CD8-positive, alpha-beta memory T cell (primary cell): ENCODE data around the gene EPS15. TPM values are rescaled to one million over a fixed set of nuclear protein-coding genes. Genes with fewer than 3 reads are reported as not detected.

Experiments
- CTCF ChIA-PET: fragments of 350-600 bp; sonication (Branson Sonifier 250); formaldehyde crosslinking; loops from one replicate; lab custom pipeline; 2021; ENCODE audit warnings: antibody characterized with exemption; lab: Charles Lee
- POLR2A ChIA-PET: fragments of 350-600 bp; sonication (Branson Sonifier 250); formaldehyde crosslinking; loops from one replicate; lab custom pipeline; 2021; ENCODE audit warnings: antibody characterized with exemption; lab: Charles Lee
- DNase-seq, 5 donors: peaks; one replicate each; pipeline versions ENCODE4 v3.0.0 to v3.0.0-alpha.2; 2020 to 2022; ENCODE audit warnings: mixed read lengths in 1 of 5
- H3K27ac ChIP-seq: one replicate; pipeline ENCODE4 v1.7.0; 2013; ENCODE audit warnings: low read depth, mild to moderate bottlenecking, low read length, moderate library complexity
- H3K27me3 ChIP-seq: 2 replicates; pipeline ENCODE4 v1.7.0; 2013; ENCODE audit warnings: low read length, mild to moderate bottlenecking; ENCODE audit not compliant: insufficient read depth, poor library complexity, severe bottlenecking
- H3K36me3 ChIP-seq: 2 replicates; pipeline ENCODE4 v1.7.0; 2013; ENCODE audit warnings: mild to moderate bottlenecking, low read length, moderate library complexity; ENCODE audit not compliant: insufficient read depth
- H3K4me1 ChIP-seq: 2 replicates; pipeline ENCODE4 v1.7.0; 2013; ENCODE audit warnings: mild to moderate bottlenecking, low read length, moderate library complexity; ENCODE audit not compliant: insufficient read depth
- H3K4me3 ChIP-seq: 2 replicates; pipeline ENCODE4 v1.7.0; 2013; ENCODE audit warnings: mild to moderate bottlenecking, low read length
- H3K9me3 ChIP-seq: 2 replicates; pipeline ENCODE4 v1.7.0; 2013; ENCODE audit warnings: mild to moderate bottlenecking, low read length
- H3K27ac Mint-ChIP-seq, 8 donors: one replicate each; pipeline ENCODE4 v1.8.0; 2020 to 2021; ENCODE audit warnings: mixed read lengths in 8 of 8, mild to moderate bottlenecking in 6 of 8, inconsistent platforms in 3 of 8, moderate library complexity in 3 of 8
- H3K27me3 Mint-ChIP-seq, 2 donors: one replicate each; pipeline ENCODE4 v1.8.0; 2020 to 2021; ENCODE audit warnings: mixed read lengths in 2 of 2, mild to moderate bottlenecking in 1 of 2, moderate library complexity in 1 of 2
- H3K36me3 Mint-ChIP-seq, 3 donors: one replicate each; pipeline ENCODE4 v1.8.0; 2020 to 2021; ENCODE audit warnings: mixed read lengths in 3 of 3, inconsistent platforms in 1 of 3, mild to moderate bottlenecking in 1 of 3
- H3K4me1 Mint-ChIP-seq, 3 donors: one replicate each; pipeline ENCODE4 v1.8.0; 2020 to 2021; ENCODE audit warnings: mixed read lengths in 3 of 3, inconsistent platforms in 1 of 3, mild to moderate bottlenecking in 1 of 3
- H3K4me3 Mint-ChIP-seq, 7 donors: one replicate each; pipeline ENCODE4 v1.8.0; 2020 to 2021; ENCODE audit warnings: mixed read lengths in 7 of 7, mild to moderate bottlenecking in 6 of 7, moderate library complexity in 4 of 7, inconsistent platforms in 2 of 7
- H3K9me3 Mint-ChIP-seq, 5 donors: one replicate each; pipeline ENCODE4 v1.8.0; 2020 to 2022; ENCODE audit warnings: mixed read lengths in 5 of 5, mild to moderate bottlenecking in 3 of 5, moderate library complexity in 2 of 5, inconsistent platforms in 1 of 5
- polyA plus RNA-seq: library from polyadenylated mRNA; unstranded; fragments of 300-500 nt; fragmentation: Illumina TruSeq; gene quantifications from one replicate; pipeline ENCODE4 v1.2.3, GENCODE V29; 2021
- total RNA-seq, 2 experiments: library from RNA; stranded (reverse); gene quantifications; one replicate each; pipeline ENCODE4 v1.2.3, GENCODE V29; 2021

EPS15 gene
- total and polyA plus RNA-seq, 3 experiments from 2014 or later, result 59.6 to 112 (median 108) TPM

DNA sequence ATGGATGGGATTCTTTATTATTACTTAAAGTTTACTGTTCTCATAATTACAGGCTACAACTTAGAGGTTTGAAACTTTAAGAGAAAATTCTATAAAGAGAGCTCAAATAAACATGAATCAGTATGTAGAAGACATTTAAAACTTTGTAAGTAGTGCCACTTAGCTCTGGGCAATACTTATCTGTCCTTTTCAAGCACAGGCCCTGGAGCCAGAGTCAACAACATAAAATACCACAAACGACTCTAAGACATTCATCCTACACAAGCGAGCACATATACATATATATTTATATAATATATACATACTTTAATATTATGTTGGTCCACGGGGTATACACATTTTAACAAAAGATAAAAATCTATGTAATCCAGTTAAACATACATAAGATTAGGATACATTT, 164.7 kb downstream of the EPS15 start:
- H3K27ac Mint-ChIP-seq, result no peak overlapping the region
- Histone ChIP-seq H3K9me3 (no peaks in the 10 kb centered on the region), H3K4me3 (no peak overlapping the region), H3K4me1 (no peaks in the 10 kb centered on the region), H3K27ac (no peak overlapping the region), H3K27me3 (no peaks in the 10 kb centered on the region), H3K36me3 (peaks cover 7% of the 10 kb centered on the region)
- CTCF ChIA-PET, result interaction anchor here (1.1 kb wide), 1 partner anchor 12 kb away, joined by 3 read pairs; no protein-coding TSS in a partner anchor
- H3K4me1 Mint-ChIP-seq, result peaks cover 0 to 5% (median 2%) of the 10 kb centered on the region in 3 donors
- peaks cover 13 to 43% (median 14%) of the 10 kb centered on the region in 3 donors for H3K36me3 Mint-ChIP-seq
- no peak overlapping the region for H3K4me3 Mint-ChIP-seq
- POLR2A ChIA-PET, result no interaction called here
- H3K27me3 Mint-ChIP-seq, result no peaks in the 10 kb centered on the region
- H3K9me3 Mint-ChIP-seq, result no peaks in the 10 kb centered on the region
- no peak for DNase-seq

GRCh38 chr1:51351907-51352306, 167.2 kb downstream of the EPS15 start:
- no peaks in the 10 kb centered on the region for H3K27me3 Mint-ChIP-seq

GRCh38 chr1:51349862-51350261, 169.2 kb downstream of the EPS15 start:
- H3K4me3 Mint-ChIP-seq, result no peak overlapping the region

More at GRCh38 chr1:51351907-51352306, 167.2 kb downstream of the EPS15 start:
- no peaks in the 10 kb centered on the region for H3K9me3 Mint-ChIP-seq
- Histone ChIP-seq H3K36me3 (peaks cover 7% of the 10 kb centered on the region), H3K27ac (no peak overlapping the region), H3K4me1 (no peaks in the 10 kb centered on the region), H3K4me3 (no peak overlapping the region), H3K27me3 (no peaks in the 10 kb centered on the region), H3K9me3 (no peaks in the 10 kb centered on the region)
- ChIA-PET POLR2A (no interaction called here), CTCF (no interaction called here)
- H3K27ac Mint-ChIP-seq, result peak overlapping the region in 2 of 8 donors; percentile 6 to 73
- no peak for DNase-seq
- H3K4me3 Mint-ChIP-seq, result no peak overlapping the region
- peaks cover 0 to 5% (median 2%) of the 10 kb centered on the region in 3 donors for H3K4me1 Mint-ChIP-seq
- H3K36me3 Mint-ChIP-seq, result peaks cover 12 to 29% (median 14%) of the 10 kb centered on the region in 3 donors

GRCh38 chr1:51348147-51348527, 170.9 kb downstream of the EPS15 start:
- CTCF ChIA-PET, result no interaction called here
- H3K27me3 ChIP-seq, result peaks cover 13% of the 10 kb centered on the region
- peak overlapping the region in 1 of 8 donors; percentile 28 for H3K27ac Mint-ChIP-seq

More at GRCh38 chr1:51349862-51350261, 169.2 kb downstream of the EPS15 start:
- POLR2A ChIA-PET, result no interaction called here
- peaks cover 6% of the 10 kb centered on the region for H3K27me3 ChIP-seq
- H3K27ac ChIP-seq, result no peak overlapping the region
- Mint-ChIP-seq H3K9me3 (no peaks in the 10 kb centered on the region), H3K27ac (peak overlapping the region in 1 of 8 donors; percentile 70), H3K4me1 (peaks cover 2 to 9% (median 2%) of the 10 kb centered on the region in 3 donors), H3K27me3 (peaks cover 8 to 11% of the 10 kb centered on the region in 2 donors), H3K36me3 (peaks cover 2 to 11% (median 2%) of the 10 kb centered on the region in 3 donors)
- H3K36me3 ChIP-seq, result no peaks in the 10 kb centered on the region
- DNase-seq, result no peak
- H3K9me3 ChIP-seq, result no peaks in the 10 kb centered on the region
- no peaks in the 10 kb centered on the region for H3K4me1 ChIP-seq
- CTCF ChIA-PET, result no interaction called here
- no peak overlapping the region for H3K4me3 ChIP-seq

DNA sequence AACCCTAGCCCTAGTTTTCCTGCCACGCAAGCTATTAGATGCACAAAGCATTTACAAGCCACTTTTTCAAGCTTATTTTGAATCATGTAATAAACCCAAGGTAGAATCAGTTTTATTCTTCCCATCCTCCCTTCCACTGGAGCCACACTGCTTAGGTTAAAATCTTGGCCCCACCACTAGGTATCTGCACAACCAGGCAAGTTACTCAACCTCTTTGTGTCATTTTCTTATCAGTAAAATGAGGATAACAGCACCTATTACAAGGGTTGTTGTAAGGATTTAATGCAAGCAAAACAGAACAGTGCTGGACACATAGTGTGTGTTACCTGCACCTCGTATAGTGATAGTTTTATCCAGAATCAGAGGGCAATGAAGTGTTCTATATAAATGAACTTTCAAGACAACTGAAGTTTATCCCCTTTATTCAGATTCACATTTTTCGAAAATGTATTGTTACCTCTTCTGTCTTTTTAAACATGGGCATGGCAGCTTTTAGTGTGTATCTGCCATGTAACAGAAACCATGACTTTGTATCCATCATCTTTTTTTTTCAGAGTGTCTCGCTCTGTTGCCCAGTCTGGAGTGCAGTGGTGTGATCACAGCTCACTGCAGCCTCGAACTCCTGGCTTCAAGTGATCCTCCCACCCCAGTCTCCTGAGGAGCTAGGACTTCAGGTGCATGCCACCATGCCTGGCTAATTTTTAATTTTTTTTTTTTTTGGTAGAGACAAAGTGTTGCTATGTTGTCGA, 171.5 kb downstream of the EPS15 start:
- ChIA-PET POLR2A (no interaction called here), CTCF (no interaction called here)
- Histone ChIP-seq H3K27me3 (peaks cover 17% of the 10 kb centered on the region), H3K27ac (no peak overlapping the region), H3K4me1 (no peaks in the 10 kb centered on the region), H3K36me3 (no peaks in the 10 kb centered on the region), H3K4me3 (no peak overlapping the region), H3K9me3 (no peaks in the 10 kb centered on the region)
- H3K27me3 Mint-ChIP-seq, result peaks cover 21 to 30% of the 10 kb centered on the region in 2 donors
- no peak overlapping the region for H3K4me3 Mint-ChIP-seq
- DNase-seq, result no peak
- peaks cover 0 to under 1% (median 0%) of the 10 kb centered on the region in 3 donors for H3K36me3 Mint-ChIP-seq
- no peak overlapping the region for H3K27ac Mint-ChIP-seq
- H3K9me3 Mint-ChIP-seq, result no peaks in the 10 kb centered on the region
- peaks cover 8 to 17% (median 13%) of the 10 kb centered on the region in 3 donors for H3K4me1 Mint-ChIP-seq

More at GRCh38 chr1:51348147-51348527, 170.9 kb downstream of the EPS15 start:
- no peaks in the 10 kb centered on the region for H3K36me3 ChIP-seq
- Mint-ChIP-seq H3K9me3 (no peaks in the 10 kb centered on the region), H3K36me3 (peaks cover 0 to 4% (median 0%) of the 10 kb centered on the region in 3 donors), H3K27me3 (peaks cover 19 to 24% of the 10 kb centered on the region in 2 donors), H3K4me1 (peaks cover 8 to 17% (median 13%) of the 10 kb centered on the region in 3 donors), H3K4me3 (no peak overlapping the region)
- no peaks in the 10 kb centered on the region for H3K4me1 ChIP-seq
- no peak for DNase-seq
- H3K4me3 ChIP-seq, result no peak overlapping the region
- H3K27ac ChIP-seq, result no peak overlapping the region
- POLR2A ChIA-PET, result no interaction called here
- H3K9me3 ChIP-seq, result no peaks in the 10 kb centered on the region

DNA sequence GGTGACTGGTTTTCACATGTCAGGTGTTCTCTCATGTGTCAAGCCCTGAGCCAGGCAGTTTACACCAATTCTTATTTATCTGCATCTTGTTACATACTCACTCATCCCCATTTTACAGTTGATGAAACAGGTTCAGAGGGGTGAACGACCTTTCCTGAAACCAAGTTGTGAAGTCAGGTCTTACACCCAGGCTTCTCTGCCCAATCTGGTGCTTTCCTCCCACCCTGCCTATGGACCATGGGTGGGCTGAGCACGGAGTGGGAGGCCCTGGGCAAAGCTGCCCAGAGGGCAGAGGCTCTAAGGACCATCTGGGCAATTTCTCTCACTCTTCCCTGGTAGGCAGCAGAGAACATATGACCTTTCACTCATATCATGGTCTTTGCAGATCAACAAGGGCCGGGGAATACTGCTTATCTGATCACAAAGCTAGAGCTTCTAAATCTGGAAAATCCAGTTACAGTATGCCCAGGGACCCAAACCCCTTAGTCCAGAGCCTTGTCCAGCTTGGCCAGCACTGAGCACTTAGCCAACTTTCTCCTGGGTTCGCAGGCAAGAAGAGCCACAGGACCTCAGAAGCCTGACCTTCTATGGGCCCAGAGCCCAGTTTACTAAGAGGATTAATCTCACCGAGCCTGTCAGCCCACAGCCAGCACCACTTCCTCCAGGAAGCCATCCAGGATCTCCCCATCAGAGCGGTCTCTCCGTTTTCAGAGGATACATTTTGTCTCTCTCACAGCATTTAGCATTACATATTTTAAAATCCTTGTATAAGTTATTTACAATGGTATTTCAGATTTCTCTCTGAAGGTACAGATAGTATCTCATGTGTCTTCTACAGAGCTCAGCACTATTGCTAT, 172.8 kb downstream of the EPS15 start:
- Mint-ChIP-seq H3K36me3 (peaks cover 0 to 7% (median 0%) of the 10 kb centered on the region in 3 donors), H3K27ac (no peak overlapping the region), H3K27me3 (peaks cover 27 to 40% of the 10 kb centered on the region in 2 donors), H3K4me1 (peaks cover 8 to 13% (median 12%) of the 10 kb centered on the region in 3 donors), H3K4me3 (no peak overlapping the region), H3K9me3 (no peaks in the 10 kb centered on the region)
- ChIA-PET CTCF (interaction anchor here (1.3 kb wide), 1 partner anchor 14 kb away, joined by 3 read pairs; no protein-coding TSS in a partner anchor), POLR2A (interaction anchor here (1.0 kb wide), 1 partner anchor 11 kb away, joined by 4 read pairs; no protein-coding TSS in a partner anchor)
- Histone ChIP-seq H3K9me3 (no peaks in the 10 kb centered on the region), H3K27ac (no peak overlapping the region), H3K36me3 (no peaks in the 10 kb centered on the region), H3K4me3 (no peak overlapping the region), H3K27me3 (peaks cover 17% of the 10 kb centered on the region), H3K4me1 (no peaks in the 10 kb centered on the region)
- no peak for DNase-seq

DNA sequence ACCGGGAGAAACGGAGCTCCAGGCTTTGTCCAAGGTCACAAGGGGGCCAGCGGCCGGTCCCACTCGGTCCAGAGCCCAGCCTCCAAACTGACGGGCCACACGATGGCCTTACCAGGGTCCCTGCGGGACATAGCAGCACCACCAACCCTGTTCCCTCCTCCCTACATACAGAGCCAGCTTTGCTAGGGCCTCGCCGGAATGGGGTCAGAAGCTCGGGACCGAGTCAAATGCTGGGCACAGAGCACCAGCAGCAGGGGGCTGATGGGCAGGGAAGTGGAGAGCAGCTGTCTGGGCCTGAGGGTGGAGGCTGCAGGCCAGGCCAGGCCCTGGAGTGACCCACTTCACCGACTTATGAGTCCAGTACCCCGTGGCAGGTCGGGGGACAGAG, 173.8 kb downstream of the EPS15 start:
- H3K36me3 ChIP-seq, result no peaks in the 10 kb centered on the region
- Mint-ChIP-seq H3K9me3 (no peaks in the 10 kb centered on the region), H3K36me3 (peaks cover 0 to 7% (median 0%) of the 10 kb centered on the region in 3 donors), H3K4me3 (no peak overlapping the region), H3K27me3 (peaks cover 30 to 44% of the 10 kb centered on the region in 2 donors), H3K27ac (no peak overlapping the region), H3K4me1 (peaks cover 8 to 13% (median 12%) of the 10 kb centered on the region in 3 donors)
- no peaks in the 10 kb centered on the region for H3K4me1 ChIP-seq
- DNase-seq, result no peak
- no peaks in the 10 kb centered on the region for H3K9me3 ChIP-seq
- H3K27me3 ChIP-seq, result peaks cover 17% of the 10 kb centered on the region
- H3K4me3 ChIP-seq, result no peak overlapping the region
- CTCF ChIA-PET, result interaction anchor here (1.3 kb wide), 1 partner anchor 13 kb away, joined by 3 read pairs; no protein-coding TSS in a partner anchor
- POLR2A ChIA-PET, result no interaction called here
- no peak overlapping the region for H3K27ac ChIP-seq
